HPDE6-E6E7 (cell line): Measurements from ENCODE around the gene KIF26A.
"Not testable (repeated sequence)": the region's sequence is repeated elsewhere in the genome, so short reads cannot be mapped to it uniquely, and the experiment has no call there.

Experiments
- DNase-seq: peaks from one replicate; pipeline ENCODE4 v3.0.0; 2011; ENCODE audit warnings: missing footprints; ENCODE audit errors: extremely low spot score

KIF26A gene

GRCh38 chr14:104222396-104223036, 84.1 kb downstream of the KIF26A start:
- DNase-seq: no peak

GRCh38 chr14:104223101-104224041, 85.0 kb downstream of the KIF26A start:
- no peak for DNase-seq

- DNase-seq: no peak
Observed at GRCh38 chr14:104224131-104224505, 85.7 kb downstream of the KIF26A start.

GRCh38 chr14:104224506-104225277, 86.3 kb downstream of the KIF26A start:
- DNase-seq: no peak

GRCh38 chr14:104225278-104226190, 87.1 kb downstream of the KIF26A start:
- not testable (repeated sequence) for DNase-seq

- no peak for DNase-seq
Observed at GRCh38 chr14:104226421-104227383, 88.3 kb downstream of the KIF26A start.

GRCh38 chr14:104227806-104228205, 89.4 kb downstream of the KIF26A start:
- DNase-seq: no peak

- DNase-seq: no peak
Observed at GRCh38 chr14:104228221-104228620, 89.8 kb downstream of the KIF26A start.

- DNase-seq: no peak
Observed at GRCh38 chr14:104228716-104229533, 90.5 kb downstream of the KIF26A start.

- no peak for DNase-seq
Observed at GRCh38 chr14:104229534-104230055, 91.2 kb downstream of the KIF26A start.

GRCh38 chr14:104230119-104230815, 91.9 kb downstream of the KIF26A start:
- DNase-seq: no peak
